ENCODE results near the gene AHRR. TPM values are rescaled to one million over a fixed set of nuclear protein-coding genes. Genes with fewer than 3 reads are reported as not detected.

AHRR gene
- total and polyA plus RNA-seq, 2 experiments from 2014 or later = 0.27 to 1.8 TPM

DNA sequence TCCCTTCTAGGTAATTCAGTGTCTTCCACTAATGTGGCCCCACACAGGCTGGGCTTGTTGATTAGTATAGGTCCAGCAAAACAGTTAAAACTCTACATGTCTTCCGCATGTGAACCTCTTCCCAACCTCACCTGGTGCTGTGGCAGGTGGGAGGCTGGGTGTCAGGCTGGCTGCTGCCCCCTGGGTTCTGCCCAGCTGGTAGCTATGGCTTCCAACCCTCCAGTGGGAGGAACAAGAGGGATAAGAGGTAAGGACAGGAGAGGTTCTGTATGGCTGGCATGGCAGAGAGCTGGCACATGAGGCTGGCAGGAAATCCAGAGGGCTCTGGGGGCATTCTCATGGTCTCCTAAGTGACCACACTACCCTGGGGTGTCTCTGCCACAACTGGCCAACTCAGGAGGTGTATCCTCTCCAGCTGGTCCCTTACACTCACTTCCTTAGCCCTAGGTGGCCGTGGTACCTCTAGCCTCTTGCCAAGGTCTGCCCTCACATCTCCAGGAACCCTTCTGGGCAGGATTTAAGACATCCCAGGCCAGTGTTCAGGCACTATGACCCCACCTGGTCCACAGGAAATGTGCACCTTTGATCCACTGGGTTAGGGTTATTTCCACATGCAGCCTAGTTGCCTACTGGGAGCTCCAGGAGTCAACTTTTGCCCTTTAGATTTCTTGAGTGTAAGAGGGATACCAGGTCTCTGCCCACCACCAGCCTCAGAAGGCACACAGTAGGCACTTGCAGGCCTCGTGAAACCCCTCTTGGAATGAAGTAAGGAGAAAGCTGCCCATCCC is 41.7 kb downstream of the AHRR start (continued):
- TF ChIP-seq ZNF462 (CRISPR knock-in tag; IDR thresholded peaks at IDR 0.05) (no peak), CTCF (conservative IDR thresholded peaks at IDR 0.05; ENCODE audit: low read depth in 2 of 2) (no peak), JUNB (IDR thresholded peaks at IDR 0.05; ENCODE audit: unreplicated experiment) (no peak), CREB1 (CRISPR knock-in tag; IDR thresholded peaks at IDR 0.05; ENCODE audit: low read depth) (no peak), STAT1 (IDR thresholded peaks at IDR 0.05; ENCODE audit: unreplicated experiment) (no peak), ZNF114 (CRISPR knock-in tag; IDR thresholded peaks at IDR 0.05) (no peak), EZH2 (IDR thresholded peaks at IDR 0.05; ENCODE audit: low read depth, unreplicated experiment) (no peak), EZH2phosphoT487 (IDR thresholded peaks at IDR 0.05; ENCODE audit: unreplicated experiment) (no peak), POLR2AphosphoS5 (IDR thresholded peaks at IDR 0.05; ENCODE audit: low read depth) (no peak), NANOG (IDR thresholded peaks at IDR 0.05; ENCODE audit: borderline replicate concordance) (no peak), ZNF331 (CRISPR knock-in tag; IDR thresholded peaks at IDR 0.05; ENCODE audit: low read depth) (no peak)
- TF ChIP-seq, protein P1, sequence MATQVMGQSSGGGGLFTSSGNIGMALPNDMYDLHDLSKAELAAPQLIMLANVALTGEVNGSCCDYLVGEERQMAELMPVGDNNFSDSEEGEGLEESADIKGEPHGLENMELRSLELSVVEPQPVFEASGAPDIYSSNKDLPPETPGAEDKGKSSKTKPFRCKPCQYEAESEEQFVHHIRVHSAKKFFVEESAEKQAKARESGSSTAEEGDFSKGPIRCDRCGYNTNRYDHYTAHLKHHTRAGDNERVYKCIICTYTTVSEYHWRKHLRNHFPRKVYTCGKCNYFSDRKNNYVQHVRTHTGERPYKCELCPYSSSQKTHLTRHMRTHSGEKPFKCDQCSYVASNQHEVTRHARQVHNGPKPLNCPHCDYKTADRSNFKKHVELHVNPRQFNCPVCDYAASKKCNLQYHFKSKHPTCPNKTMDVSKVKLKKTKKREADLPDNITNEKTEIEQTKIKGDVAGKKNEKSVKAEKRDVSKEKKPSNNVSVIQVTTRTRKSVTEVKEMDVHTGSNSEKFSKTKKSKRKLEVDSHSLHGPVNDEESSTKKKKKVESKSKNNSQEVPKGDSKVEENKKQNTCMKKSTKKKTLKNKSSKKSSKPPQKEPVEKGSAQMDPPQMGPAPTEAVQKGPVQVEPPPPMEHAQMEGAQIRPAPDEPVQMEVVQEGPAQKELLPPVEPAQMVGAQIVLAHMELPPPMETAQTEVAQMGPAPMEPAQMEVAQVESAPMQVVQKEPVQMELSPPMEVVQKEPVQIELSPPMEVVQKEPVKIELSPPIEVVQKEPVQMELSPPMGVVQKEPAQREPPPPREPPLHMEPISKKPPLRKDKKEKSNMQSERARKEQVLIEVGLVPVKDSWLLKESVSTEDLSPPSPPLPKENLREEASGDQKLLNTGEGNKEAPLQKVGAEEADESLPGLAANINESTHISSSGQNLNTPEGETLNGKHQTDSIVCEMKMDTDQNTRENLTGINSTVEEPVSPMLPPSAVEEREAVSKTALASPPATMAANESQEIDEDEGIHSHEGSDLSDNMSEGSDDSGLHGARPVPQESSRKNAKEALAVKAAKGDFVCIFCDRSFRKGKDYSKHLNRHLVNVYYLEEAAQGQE (IDR thresholded peaks at IDR 0.05; ENCODE audit: unreplicated experiment) = no peak
